GM12878 (cell line): ENCODE measurements around the gene POLR1A. TPM values are rescaled to one million over a fixed set of nuclear protein-coding genes. Genes with fewer than 3 reads are reported as not detected.
A peak's percentile ranks its signal among the peaks of the same experiment; 100 is the strongest.

Experiments
- EGR1 ChIP-seq, 2 experiments: IDR thresholded peaks; 1 replicate in 1 of 2; 2 replicates in 1 of 2; pipeline ENCODE4 v1.6.1; 2011 to 2012; ENCODE audit warnings: low read depth in 2 of 2, low read length in 2 of 2, borderline replicate concordance in 1 of 2, mild to moderate bottlenecking in 1 of 2, moderate library complexity in 1 of 2
- EP300 ChIP-seq, 2 experiments: fragments of 150-350 bp in 1 of 2; IDR thresholded peaks; 2 replicates each; pipeline ENCODE4 v1.6.1; 2011 to 2012; ENCODE audit warnings: low read depth in 2 of 2, low read length in 2 of 2, borderline replicate concordance in 1 of 2, improper control_type of control experiment in 1 of 2, inconsistent platforms in 1 of 2; ENCODE audit not compliant: control insufficient read depth in 1 of 2
- FOS ChIP-seq: IDR thresholded peaks from 3 replicates; pipeline ENCODE4 v1.6.1; 2011; ENCODE audit warnings: borderline replicate concordance; ENCODE audit not compliant: insufficient read length; ENCODE audit errors: extremely low read depth
- GABPA ChIP-seq: IDR thresholded peaks from 2 replicates; pipeline ENCODE4 v1.6.1; 2014; ENCODE audit warnings: antibody characterized with exemption, low read depth, mild to moderate bottlenecking, inconsistent platforms
- IRF4 ChIP-seq: IDR thresholded peaks from 2 replicates; pipeline ENCODE4 v1.6.1; 2011; ENCODE audit warnings: low read depth, low read length
- JUND ChIP-seq: IDR thresholded peaks from 2 replicates; pipeline ENCODE4 v1.6.1; 2012; ENCODE audit warnings: low read depth, mild to moderate bottlenecking, low read length, improper control_type of control experiment, moderate library complexity
- KAT2A ChIP-seq: conservative IDR thresholded peaks from 2 replicates; pipeline ENCODE4 v1.6.1; 2011; ENCODE audit warnings: low read depth, low read length; ENCODE audit not compliant: control insufficient read depth
- MYB ChIP-seq: fragments of 150-350 bp; IDR thresholded peaks from 2 replicates; pipeline ENCODE4 v1.6.1; 2014; ENCODE audit warnings: mild to moderate bottlenecking, low read depth, low read length, borderline replicate concordance
- NFYA ChIP-seq: IDR thresholded peaks from 2 replicates; pipeline ENCODE4 v1.6.1; 2011; ENCODE audit warnings: low read depth, mild to moderate bottlenecking, low read length, improper control_type of control experiment, borderline replicate concordance
- POLR2A ChIP-seq: IDR thresholded peaks from 2 replicates; pipeline ENCODE4 v1.6.1; 2011; ENCODE audit warnings: low read depth, mild to moderate bottlenecking, low read length
- POLR2AphosphoS5 ChIP-seq: IDR thresholded peaks from 2 replicates; pipeline ENCODE4 v1.6.1; 2011; ENCODE audit warnings: mild to moderate bottlenecking, low read length, inconsistent platforms
- SIX5 ChIP-seq: IDR thresholded peaks from 2 replicates; pipeline ENCODE4 v1.6.1; 2011; ENCODE audit warnings: mild to moderate bottlenecking, low read depth, low read length, moderate library complexity; ENCODE audit not compliant: severe bottlenecking
- SUZ12 ChIP-seq: fragments of 200-600 bp; sonication (generic); IDR thresholded peaks from one replicate; pipeline ENCODE4 v1.6.1; 2018; ENCODE audit warnings: antibody characterized with exemption, mild to moderate bottlenecking; ENCODE audit not compliant: unreplicated experiment
- TCF7 ChIP-seq: IDR thresholded peaks from 2 replicates; pipeline ENCODE4 v1.6.1; 2014; ENCODE audit warnings: antibody characterized with exemption, borderline replicate concordance
- YBX1 ChIP-seq: fragments of 450-650 bp; IDR thresholded peaks from 2 replicates; pipeline ENCODE4 v1.6.1; 2016; ENCODE audit warnings: antibody characterized with exemption
- polyA plus RNA-seq, 11 experiments: library from polyadenylated mRNA; depleted of rRNA in 4 of 11; unstranded in 6 of 11; stranded (reverse) in 5 of 11; fragments of >200 nt; fragmentation: Nextera tagmentation in 4 of 11; fragmentation: Illumina TruSeq in 1 of 11; extraction: Ambion mirVana in 4 of 11; extraction: Trizol in 1 of 11; gene quantifications; 1 replicate in 1 of 11; 2 replicates in 10 of 11; pipeline versions ENCODE4 v1.2.1 to v1.2.3, GENCODE V29; 2011 to 2016; ENCODE audit warnings: inconsistent platforms in 2 of 11, missing spikeins in 2 of 11, low read depth in 1 of 11
- total RNA-seq, 4 experiments: library from RNA; depleted of rRNA in 3 of 4; stranded (reverse); fragments of >200 nt in 3 of 4; fragmentation: Illumina TruSeq in 1 of 4; extraction: Trizol in 1 of 4; gene quantifications; 2 replicates each; pipeline versions ENCODE4 v1.2.1 to v1.2.3, GENCODE V29; 2013 to 2021
- TF ChIP-seq, protein P1 (sequence below), 3 experiments: IDR thresholded peaks in 2 of 3; conservative IDR thresholded peaks in 1 of 3; 2 replicates each; pipeline ENCODE4 v1.5.1; 2011; ENCODE audit warnings: low read depth in 3 of 3, low read length in 3 of 3, mild to moderate bottlenecking in 3 of 3, control low read depth in 2 of 3, moderate library complexity in 2 of 3, inconsistent platforms in 1 of 3, mixed read lengths in 1 of 3; ENCODE audit not compliant: control insufficient read depth in 2 of 3, insufficient read depth in 1 of 3; ENCODE audit errors: extremely low read depth in 1 of 3
- TF ChIP-seq, protein P2 (sequence below): fragments of 450-650 bp; formaldehyde crosslinking; IDR thresholded peaks from 2 replicates; pipeline ENCODE4 v1.5.0; 2022; ENCODE audit warnings: mild to moderate bottlenecking, missing genetic modification characterization
- TF ChIP-seq, protein P3 (sequence below): fragments of 450-650 bp; IDR thresholded peaks from 2 replicates; pipeline ENCODE4 v1.6.1; 2017; ENCODE audit warnings: mild to moderate bottlenecking, moderate library complexity

The POLR1A gene
- total and polyA plus RNA-seq, 10 of the 15 experiments (the other 5 are each of a cell fraction or from before 2014, with no cell fraction given), result 2.1 to 53.9 (median 17.8) TPM

DNA sequence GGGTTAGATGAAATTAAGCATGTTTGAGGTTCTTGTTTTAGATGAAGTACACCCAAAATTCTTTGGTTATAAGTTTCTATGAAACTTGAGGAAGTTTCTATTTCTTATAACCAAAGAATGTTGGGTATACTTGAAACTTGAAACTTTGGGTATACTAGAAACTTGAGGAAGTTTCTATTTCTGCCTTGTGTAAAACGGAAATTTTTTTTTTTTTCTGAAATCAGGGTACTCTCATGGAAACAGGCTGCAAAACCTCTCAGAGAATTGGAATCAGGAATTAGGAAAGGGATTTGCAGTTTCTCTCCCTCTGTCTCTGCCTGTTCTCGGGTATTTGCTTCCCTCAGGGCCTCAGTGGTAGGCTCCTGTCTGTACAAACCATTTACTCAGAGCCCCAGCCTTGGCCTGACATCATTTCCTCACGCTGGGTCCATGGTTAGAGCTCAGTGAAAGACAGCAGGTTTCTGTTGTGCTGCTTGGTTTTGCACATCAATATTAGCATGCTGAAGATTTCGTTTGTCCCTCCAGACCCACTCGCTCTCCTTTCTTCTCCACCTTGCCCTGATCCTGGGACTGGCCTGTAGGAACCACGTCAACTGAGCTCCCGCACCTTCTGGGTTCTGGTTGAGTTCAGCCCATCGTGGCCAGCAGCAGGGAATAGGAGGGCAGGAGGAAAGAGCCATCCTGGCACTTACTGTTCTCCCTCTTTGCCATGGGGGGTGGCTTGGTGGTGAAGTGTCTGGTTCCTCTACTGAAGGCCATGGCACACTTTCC, 106.4 kb downstream of the POLR1A start (continued):
- TF ChIP-seq, protein P1, sequence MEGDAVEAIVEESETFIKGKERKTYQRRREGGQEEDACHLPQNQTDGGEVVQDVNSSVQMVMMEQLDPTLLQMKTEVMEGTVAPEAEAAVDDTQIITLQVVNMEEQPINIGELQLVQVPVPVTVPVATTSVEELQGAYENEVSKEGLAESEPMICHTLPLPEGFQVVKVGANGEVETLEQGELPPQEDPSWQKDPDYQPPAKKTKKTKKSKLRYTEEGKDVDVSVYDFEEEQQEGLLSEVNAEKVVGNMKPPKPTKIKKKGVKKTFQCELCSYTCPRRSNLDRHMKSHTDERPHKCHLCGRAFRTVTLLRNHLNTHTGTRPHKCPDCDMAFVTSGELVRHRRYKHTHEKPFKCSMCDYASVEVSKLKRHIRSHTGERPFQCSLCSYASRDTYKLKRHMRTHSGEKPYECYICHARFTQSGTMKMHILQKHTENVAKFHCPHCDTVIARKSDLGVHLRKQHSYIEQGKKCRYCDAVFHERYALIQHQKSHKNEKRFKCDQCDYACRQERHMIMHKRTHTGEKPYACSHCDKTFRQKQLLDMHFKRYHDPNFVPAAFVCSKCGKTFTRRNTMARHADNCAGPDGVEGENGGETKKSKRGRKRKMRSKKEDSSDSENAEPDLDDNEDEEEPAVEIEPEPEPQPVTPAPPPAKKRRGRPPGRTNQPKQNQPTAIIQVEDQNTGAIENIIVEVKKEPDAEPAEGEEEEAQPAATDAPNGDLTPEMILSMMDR (IDR thresholded peaks at IDR 0.05 in 2 of 3, conservative IDR thresholded peaks at IDR 0.05 in 1 of 3; ENCODE audit: control insufficient read depth in 2 of 3, extremely low read depth in 1 of 3, insufficient read depth in 1 of 3, low read depth in 3 of 3, low read length in 3 of 3), result no peak
- TF ChIP-seq IRF4 (no peak), NFYA (no peak), SUZ12 (no peak), EGR1 (IDR thresholded peaks at IDR 0.05; ENCODE audit: borderline replicate concordance in 1 of 2, low read depth in 2 of 2, low read length in 2 of 2) (no peak), POLR2AphosphoS5 (peak; percentile 42; the same call in 1 of the 2 replicates), EP300 (IDR thresholded peaks at IDR 0.05; ENCODE audit: borderline replicate concordance in 1 of 2, control insufficient read depth in 1 of 2, low read depth in 2 of 2, low read length in 2 of 2) (no peak), JUND (no peak), SIX5 (no peak), GABPA (0 out of 2 replicates have a peak, but pooled peaks have one; percentile 28), MYB (no peak), TCF7 (no peak), FOS (no peak), KAT2A (no peak), POLR2A (peak; percentile 64), YBX1 (no peak)
- TF ChIP-seq, protein P2, sequence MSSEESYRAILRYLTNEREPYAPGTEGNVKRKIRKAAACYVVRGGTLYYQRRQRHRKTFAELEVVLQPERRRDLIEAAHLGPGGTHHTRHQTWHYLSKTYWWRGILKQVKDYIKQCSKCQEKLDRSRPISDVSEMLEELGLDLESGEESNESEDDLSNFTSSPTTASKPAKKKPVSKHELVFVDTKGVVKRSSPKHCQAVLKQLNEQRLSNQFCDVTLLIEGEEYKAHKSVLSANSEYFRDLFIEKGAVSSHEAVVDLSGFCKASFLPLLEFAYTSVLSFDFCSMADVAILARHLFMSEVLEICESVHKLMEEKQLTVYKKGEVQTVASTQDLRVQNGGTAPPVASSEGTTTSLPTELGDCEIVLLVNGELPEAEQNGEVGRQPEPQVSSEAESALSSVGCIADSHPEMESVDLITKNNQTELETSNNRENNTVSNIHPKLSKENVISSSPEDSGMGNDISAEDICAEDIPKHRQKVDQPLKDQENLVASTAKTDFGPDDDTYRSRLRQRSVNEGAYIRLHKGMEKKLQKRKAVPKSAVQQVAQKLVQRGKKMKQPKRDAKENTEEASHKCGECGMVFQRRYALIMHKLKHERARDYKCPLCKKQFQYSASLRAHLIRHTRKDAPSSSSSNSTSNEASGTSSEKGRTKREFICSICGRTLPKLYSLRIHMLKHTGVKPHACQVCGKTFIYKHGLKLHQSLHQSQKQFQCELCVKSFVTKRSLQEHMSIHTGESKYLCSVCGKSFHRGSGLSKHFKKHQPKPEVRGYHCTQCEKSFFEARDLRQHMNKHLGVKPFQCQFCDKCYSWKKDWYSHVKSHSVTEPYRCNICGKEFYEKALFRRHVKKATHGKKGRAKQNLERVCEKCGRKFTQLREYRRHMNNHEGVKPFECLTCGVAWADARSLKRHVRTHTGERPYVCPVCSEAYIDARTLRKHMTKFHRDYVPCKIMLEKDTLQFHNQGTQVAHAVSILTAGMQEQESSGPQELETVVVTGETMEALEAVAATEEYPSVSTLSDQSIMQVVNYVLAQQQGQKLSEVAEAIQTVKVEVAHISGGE (CRISPR knock-in tag), result no peak
- TF ChIP-seq, protein P3, sequence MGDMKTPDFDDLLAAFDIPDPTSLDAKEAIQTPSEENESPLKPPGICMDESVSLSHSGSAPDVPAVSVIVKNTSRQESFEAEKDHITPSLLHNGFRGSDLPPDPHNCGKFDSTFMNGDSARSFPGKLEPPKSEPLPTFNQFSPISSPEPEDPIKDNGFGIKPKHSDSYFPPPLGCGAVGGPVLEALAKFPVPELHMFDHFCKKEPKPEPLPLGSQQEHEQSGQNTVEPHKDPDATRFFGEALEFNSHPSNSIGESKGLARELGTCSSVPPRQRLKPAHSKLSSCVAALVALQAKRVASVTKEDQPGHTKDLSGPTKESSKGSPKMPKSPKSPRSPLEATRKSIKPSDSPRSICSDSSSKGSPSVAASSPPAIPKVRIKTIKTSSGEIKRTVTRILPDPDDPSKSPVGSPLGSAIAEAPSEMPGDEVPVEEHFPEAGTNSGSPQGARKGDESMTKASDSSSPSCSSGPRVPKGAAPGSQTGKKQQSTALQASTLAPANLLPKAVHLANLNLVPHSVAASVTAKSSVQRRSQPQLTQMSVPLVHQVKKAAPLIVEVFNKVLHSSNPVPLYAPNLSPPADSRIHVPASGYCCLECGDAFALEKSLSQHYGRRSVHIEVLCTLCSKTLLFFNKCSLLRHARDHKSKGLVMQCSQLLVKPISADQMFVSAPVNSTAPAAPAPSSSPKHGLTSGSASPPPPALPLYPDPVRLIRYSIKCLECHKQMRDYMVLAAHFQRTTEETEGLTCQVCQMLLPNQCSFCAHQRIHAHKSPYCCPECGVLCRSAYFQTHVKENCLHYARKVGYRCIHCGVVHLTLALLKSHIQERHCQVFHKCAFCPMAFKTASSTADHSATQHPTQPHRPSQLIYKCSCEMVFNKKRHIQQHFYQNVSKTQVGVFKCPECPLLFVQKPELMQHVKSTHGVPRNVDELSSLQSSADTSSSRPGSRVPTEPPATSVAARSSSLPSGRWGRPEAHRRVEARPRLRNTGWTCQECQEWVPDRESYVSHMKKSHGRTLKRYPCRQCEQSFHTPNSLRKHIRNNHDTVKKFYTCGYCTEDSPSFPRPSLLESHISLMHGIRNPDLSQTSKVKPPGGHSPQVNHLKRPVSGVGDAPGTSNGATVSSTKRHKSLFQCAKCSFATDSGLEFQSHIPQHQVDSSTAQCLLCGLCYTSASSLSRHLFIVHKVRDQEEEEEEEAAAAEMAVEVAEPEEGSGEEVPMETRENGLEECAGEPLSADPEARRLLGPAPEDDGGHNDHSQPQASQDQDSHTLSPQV, result peak; percentile 41; the same call in 1 of the 2 replicates
